ENCODE measurements around the gene ADAMTS17.

Gene ADAMTS17

GRCh38 chr15:100247228-100248225 lies 94.2 kb downstream of the ADAMTS17 start:
- DNase-seq: no peak

DNA sequence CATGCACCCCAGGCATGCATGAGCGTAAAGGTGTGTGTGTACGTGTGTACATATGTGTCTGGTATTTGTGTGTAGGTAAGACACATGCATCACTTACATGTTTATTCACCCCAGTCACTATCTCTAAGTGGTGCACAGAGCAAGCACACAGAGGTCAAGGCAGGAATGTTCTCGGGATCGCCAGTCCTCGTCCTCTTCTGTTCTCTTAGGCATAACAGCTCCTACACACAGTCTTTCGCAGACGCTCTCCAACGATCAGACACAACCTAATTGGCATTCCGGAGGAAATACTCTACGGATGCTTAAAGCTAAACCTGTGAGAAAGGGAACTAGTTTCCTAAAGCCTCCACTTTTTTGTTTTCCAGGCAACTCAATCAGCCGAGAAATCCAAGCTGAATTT lies 95.9 kb downstream of the ADAMTS17 start:
- DNase-seq: no peak

DNA sequence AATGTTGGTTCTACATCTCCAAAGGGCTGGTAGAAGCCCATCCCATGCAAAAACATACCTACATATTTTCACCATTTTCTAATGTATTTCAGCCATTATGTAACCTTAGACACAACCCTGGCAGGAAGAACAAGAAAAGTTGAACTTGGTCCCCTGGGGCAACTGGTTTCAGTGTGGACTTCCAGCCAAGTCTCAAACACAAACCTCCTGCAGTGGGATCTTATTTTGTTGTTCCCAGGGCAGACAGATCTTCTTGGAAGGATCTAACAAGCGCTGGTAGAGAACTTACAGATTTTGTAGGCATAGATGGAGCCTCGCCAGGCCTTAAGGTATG lies 96.3 kb downstream of the ADAMTS17 start:
- DNase-seq: no peak

DNA sequence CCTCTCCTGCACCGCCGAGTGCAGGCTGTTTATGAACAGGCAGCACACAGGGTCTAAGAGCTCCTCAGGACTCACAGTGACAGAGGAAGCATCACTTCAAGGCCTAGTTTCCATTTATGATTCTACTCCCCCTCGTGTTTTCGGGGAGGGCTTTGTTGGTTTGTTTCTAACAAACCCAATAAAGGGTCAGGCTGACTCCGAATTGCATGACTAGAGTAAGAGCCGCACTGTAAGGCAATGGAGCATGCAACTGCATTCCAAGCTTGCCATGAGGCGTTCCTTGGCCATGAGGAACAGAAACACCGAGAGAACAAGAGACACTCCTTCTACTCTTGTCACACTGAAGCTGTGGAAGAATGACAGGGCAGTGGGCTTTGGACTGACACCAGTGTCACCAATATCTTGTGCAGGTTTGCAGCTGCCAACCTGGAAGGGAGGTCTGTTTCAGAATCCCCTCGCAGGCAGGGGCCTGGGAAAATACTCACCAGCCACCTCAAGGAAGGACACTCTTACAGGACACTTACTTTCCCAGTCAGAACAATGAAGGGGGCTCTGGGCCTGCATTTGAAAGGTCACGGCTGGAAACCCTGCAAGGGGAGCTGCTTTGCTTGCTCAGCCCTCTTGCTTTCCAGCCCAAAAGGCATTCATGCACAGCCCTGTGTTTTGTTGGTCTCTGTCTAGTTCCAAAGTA lies 96.8 kb downstream of the ADAMTS17 start:
- DNase-seq: no peak

DNA sequence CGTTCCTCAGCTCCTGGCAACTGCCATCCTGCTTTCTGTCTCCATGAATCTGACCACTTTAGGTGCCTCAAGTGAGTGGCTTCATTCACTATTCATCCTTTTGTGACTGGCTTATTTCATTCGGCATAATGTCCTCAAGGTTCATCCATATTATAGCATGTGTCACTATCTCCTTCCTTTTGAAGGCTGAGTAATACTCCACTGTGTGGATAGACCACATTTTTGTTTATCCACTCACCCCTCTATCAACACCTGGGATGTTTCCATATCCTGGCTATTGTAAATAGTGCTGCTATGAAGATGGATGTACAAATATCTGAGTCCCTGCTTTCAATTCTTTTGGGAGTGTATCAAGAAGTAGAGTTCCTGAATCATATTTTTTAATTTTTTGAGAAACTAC lies 98.8 kb downstream of the ADAMTS17 start:
- DNase-seq: no peak

- no peak for DNase-seq
These were observed 99.9 kb downstream of the ADAMTS17 start for GRCh38 chr15:100241572-100242482.

- no peak for DNase-seq
These were observed 104.6 kb downstream of the ADAMTS17 start for GRCh38 chr15:100236981-100237720.

GRCh38 chr15:100235030-100235617 lies 106.7 kb downstream of the ADAMTS17 start:
- no peak for DNase-seq

DNA sequence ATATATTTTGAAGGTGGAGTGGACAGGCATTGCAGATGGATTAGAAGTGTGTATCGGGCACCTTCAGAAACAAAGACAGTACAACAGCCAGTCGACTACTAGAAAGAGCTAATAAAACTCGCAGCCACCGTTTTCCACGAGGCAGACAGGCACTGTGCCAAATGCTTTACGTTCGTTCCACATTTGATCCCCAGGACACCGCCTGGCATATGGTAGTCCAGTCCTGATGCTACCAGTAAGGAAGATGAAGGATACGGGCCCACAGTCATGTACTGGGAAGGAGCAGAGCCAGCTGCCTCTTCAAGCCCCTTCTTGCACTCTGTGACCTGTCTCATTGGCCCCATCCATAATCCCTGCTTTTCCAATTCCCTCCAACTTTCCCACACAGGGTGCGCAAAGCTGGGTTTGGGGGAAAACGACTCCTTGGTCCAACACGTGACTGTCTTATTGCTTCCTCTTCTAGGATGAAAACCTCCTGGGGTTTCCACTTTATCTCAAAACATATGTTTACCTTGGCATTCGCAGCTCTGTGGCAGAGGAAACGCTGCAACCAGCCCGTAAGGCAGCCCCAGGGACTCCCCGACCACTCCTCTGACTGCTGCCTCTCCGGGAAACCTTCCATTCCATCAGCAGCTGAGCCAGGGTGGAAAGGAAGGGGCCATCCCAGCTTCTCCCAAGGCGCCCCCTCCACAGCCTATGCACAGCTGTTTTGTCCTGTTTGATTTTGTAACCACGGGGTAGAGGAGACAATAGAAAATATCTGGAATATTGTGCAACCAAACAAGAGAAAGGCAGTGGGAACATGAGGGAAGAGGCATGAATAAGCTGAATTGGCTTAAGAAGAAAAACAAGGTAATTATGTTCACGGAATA lies 107.4 kb downstream of the ADAMTS17 start:
- DNase-seq: no peak

DNA sequence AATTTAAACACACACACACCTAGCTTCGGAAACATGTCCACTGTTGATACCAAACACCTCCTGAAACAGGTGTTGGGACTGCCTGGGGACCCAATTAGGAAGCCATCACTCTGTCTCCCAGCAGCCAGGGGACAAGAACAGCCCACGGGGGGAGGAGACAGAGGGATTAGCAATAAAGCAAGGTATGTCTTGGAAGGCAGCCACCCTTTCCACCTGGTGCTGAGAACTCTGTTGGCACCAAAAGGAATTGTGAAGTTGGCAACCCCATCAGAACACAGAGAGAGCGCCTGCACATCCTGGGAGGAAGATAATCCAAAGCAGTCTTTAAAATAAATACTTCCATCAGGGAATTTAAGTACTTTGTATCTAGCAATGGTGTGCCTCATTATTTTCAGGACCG lies 111.0 kb downstream of the ADAMTS17 start:
- DNase-seq: no peak

GRCh38 chr15:100229181-100230163 lies 112.3 kb downstream of the ADAMTS17 start:
- no peak for DNase-seq

DNA sequence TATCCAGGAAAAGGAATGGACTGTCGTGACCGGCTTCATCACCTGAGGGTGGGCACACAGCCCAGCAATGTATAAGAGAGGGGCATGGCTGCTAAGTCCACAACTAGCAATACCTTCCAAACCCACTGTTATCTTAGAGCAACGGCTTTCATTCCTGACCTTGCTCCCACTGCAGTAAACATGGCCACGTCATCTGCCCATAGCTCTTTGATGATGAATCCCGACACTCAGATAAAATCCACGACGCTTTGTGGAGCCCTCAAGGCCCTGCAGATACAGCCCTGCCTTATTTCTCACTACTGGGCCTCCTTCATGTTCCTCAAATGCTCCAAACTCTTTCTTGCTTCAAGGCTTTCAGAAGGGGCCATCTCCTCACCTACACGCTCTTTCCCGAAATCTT lies 114.0 kb downstream of the ADAMTS17 start:
- no peak for DNase-seq

DNA sequence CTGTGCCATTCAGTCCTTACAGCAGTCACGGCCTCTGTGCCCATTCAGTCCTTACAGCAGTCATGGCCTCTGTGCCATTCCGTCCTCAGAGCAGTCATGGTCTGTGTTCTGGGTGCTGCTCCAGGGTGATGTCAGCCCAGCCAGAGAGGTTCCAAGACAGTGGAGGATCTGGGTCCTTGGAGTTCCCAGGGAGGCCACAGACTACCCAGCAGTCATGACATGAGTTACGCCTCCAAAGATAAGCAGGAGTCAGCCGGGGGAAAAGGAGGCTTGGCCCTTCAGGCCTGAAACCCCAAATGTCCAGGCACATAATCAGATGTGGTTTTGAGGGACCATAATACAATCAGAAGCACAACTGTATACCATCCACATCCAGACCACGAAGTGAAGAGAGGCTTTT lies 115.7 kb downstream of the ADAMTS17 start:
- DNase-seq: no peak

- DNase-seq: no peak
These were observed 117.3 kb downstream of the ADAMTS17 start for GRCh38 chr15:100224206-100225185.

- no peak for DNase-seq
These were observed 119.4 kb downstream of the ADAMTS17 start for GRCh38 chr15:100222349-100222715.

GRCh38 chr15:100221471-100222348 lies 120.1 kb downstream of the ADAMTS17 start:
- DNase-seq: no peak

GRCh38 chr15:100220058-100220768 lies 121.6 kb downstream of the ADAMTS17 start:
- no peak for DNase-seq

Data from CD4-positive, alpha-beta T cell treated with Interferon gamma for 1 hour (primary cell).